Ishikawa (cell line): ENCODE results near the gene FLYWCH1.

ENCODE experiments used
- CEBPB ChIP-seq: IDR thresholded peaks from 2 replicates; pipeline ENCODE4 v1.6.1; 2012
- CREB1 ChIP-seq: IDR thresholded peaks from 2 replicates; pipeline ENCODE4 v1.6.1; 2012; ENCODE audit warnings: low read depth
- EGR1 ChIP-seq: IDR thresholded peaks from 2 replicates; pipeline ENCODE4 v1.6.1; 2012
- EP300 ChIP-seq: IDR thresholded peaks from 2 replicates; pipeline ENCODE4 v1.6.1; 2012; ENCODE audit warnings: borderline replicate concordance
- FOXM1 ChIP-seq: IDR thresholded peaks from 2 replicates; pipeline ENCODE4 v1.6.1; 2012; ENCODE audit warnings: low read depth, borderline replicate concordance
- MAX ChIP-seq: IDR thresholded peaks from 2 replicates; pipeline ENCODE4 v1.6.1; 2012
- NFIC ChIP-seq: IDR thresholded peaks from 2 replicates; pipeline ENCODE4 v1.6.1; 2012
- RAD21 ChIP-seq: IDR thresholded peaks from 2 replicates; pipeline ENCODE4 v1.6.1; 2012; ENCODE audit warnings: low read depth
- TAF1 ChIP-seq: IDR thresholded peaks from 2 replicates; pipeline ENCODE4 v1.6.1; 2012; ENCODE audit warnings: low read depth, mild to moderate bottlenecking
- TCF12 ChIP-seq: IDR thresholded peaks from 2 replicates; pipeline ENCODE4 v1.6.1; 2012; ENCODE audit warnings: low read depth
- TEAD4 ChIP-seq: IDR thresholded peaks from 2 replicates; pipeline ENCODE4 v1.6.1; 2012
- YY1 ChIP-seq: IDR thresholded peaks from 2 replicates; pipeline ENCODE4 v1.6.1; 2012; ENCODE audit warnings: low read depth
- ZBTB7A ChIP-seq: IDR thresholded peaks from 2 replicates; pipeline ENCODE4 v1.6.1; 2012; ENCODE audit warnings: low read depth
- TF ChIP-seq, protein P1 (sequence below): IDR thresholded peaks from 2 replicates; pipeline ENCODE4 v1.6.1; 2012
- TF ChIP-seq, protein P2 (sequence below): IDR thresholded peaks from 2 replicates; pipeline ENCODE4 v1.6.1; 2012; ENCODE audit warnings: low read depth, mild to moderate bottlenecking

The FLYWCH1 gene

DNA sequence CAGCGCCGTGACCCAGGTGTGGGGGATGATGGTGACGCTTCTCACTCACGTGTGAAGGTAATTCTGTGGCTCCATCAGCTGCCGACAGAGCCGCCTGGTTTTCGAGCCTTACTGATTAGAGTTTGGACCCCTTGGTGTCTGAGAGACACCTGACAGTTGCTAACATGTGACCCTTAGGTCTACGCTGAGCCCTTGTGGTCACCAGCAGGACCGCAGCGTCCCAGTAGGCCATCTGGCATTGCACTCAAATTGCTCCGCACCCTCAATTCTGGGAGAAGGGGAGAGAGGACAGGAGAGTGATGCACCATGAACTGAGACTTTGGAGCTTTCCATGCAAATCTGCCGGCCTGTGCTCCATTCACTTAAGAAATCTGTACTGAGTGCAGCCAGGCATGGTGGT, 2.5 kb downstream of the FLYWCH1 start:
- no peak for TF ChIP-seq NFIC
- TF ChIP-seq, protein P1, sequence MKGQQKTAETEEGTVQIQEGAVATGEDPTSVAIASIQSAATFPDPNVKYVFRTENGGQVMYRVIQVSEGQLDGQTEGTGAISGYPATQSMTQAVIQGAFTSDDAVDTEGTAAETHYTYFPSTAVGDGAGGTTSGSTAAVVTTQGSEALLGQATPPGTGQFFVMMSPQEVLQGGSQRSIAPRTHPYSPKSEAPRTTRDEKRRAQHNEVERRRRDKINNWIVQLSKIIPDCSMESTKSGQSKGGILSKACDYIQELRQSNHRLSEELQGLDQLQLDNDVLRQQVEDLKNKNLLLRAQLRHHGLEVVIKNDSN = no peak
- TF ChIP-seq EP300 = no peak

- TF ChIP-seq FOXM1 (no peak), CEBPB (no peak), MAX (no peak), EP300 (no peak), EGR1 (no peak), NFIC (no peak), TCF12 (no peak), CREB1 (no peak), YY1 (no peak), TAF1 (no peak), ZBTB7A (no peak), RAD21 (no peak), TEAD4 (no peak)
- TF ChIP-seq, protein P2, sequence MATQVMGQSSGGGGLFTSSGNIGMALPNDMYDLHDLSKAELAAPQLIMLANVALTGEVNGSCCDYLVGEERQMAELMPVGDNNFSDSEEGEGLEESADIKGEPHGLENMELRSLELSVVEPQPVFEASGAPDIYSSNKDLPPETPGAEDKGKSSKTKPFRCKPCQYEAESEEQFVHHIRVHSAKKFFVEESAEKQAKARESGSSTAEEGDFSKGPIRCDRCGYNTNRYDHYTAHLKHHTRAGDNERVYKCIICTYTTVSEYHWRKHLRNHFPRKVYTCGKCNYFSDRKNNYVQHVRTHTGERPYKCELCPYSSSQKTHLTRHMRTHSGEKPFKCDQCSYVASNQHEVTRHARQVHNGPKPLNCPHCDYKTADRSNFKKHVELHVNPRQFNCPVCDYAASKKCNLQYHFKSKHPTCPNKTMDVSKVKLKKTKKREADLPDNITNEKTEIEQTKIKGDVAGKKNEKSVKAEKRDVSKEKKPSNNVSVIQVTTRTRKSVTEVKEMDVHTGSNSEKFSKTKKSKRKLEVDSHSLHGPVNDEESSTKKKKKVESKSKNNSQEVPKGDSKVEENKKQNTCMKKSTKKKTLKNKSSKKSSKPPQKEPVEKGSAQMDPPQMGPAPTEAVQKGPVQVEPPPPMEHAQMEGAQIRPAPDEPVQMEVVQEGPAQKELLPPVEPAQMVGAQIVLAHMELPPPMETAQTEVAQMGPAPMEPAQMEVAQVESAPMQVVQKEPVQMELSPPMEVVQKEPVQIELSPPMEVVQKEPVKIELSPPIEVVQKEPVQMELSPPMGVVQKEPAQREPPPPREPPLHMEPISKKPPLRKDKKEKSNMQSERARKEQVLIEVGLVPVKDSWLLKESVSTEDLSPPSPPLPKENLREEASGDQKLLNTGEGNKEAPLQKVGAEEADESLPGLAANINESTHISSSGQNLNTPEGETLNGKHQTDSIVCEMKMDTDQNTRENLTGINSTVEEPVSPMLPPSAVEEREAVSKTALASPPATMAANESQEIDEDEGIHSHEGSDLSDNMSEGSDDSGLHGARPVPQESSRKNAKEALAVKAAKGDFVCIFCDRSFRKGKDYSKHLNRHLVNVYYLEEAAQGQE = no peak
- TF ChIP-seq, protein P1 = no peak
Measured at GRCh38 chr16:2915196-2915929, 3.6 kb downstream of the FLYWCH1 start.

DNA sequence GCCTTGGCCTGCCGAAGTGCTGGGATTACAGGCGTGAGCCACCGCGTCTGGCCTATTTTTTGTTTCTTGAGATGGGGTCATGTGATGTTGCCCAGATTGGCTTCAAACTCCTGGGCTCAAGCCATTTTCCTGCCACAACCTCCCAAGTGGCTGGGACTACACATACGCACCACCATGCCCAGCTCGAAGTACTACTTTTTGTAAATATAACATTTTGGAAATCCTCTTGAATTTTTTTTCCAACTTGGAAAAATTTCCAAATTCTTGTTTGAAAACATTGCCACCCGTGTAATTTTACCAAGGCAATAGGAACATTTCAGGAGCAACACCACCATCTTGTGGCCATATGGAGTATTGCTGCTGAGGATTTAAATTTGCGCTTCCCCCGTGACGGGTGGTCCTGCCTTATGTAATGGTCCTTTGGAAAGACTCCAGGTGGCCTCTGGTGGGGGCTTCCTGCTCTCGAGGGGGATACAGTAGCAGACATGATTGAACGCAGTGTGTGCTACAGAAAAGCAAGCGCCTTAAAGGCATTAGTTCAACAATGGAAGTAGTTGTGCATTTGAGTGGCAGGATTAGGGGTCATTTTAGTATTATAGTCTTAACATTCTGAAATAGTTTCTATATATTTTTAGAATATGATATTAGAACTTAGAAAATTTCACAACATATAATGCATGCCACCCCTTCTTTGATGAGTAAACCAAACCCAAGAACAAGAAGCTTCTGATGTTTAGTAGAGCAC, 8.0 kb downstream of the FLYWCH1 start:
- TF ChIP-seq RAD21 (peak; percentile 77), TAF1 (no peak)
- TF ChIP-seq, protein P1 = peak; percentile 54

- TF ChIP-seq RAD21 (no peak), TEAD4 (no peak)
Measured at GRCh38 chr16:2923481-2923880, 11.8 kb downstream of the FLYWCH1 start.

GRCh38 chr16:2924901-2925755, 13.4 kb downstream of the FLYWCH1 start:
- TF ChIP-seq TEAD4 (no peak), YY1 (no peak), NFIC (no peak), FOXM1 (no peak), MAX (no peak), ZBTB7A (no peak), EP300 (no peak), CREB1 (no peak), TCF12 (no peak), CEBPB (no peak), RAD21 (no peak), TAF1 (no peak), EGR1 (no peak)
- TF ChIP-seq, protein P1 = no peak
- TF ChIP-seq, protein P2 = no peak
